Mucosa of descending colon (tissue), 3 donors: Measurements from ENCODE around the gene SCYGR3. TPM values are rescaled to one million over a fixed set of nuclear protein-coding genes. Genes with fewer than 3 reads are reported as not detected.

ENCODE experiments used
- ATAC-seq: fragments of 200-7000 bp; cut with Tn5 transposase; one replicate; pipeline ENCODE4 v1.9.1; 2020; ENCODE audit warnings: mild to moderate bottlenecking, moderate library complexity
- DNase-seq, 3 donors: peaks; one replicate each; pipeline ENCODE4 v3.0.0-alpha.2; 2020
- H3K36me3 ChIP-seq: fragments of 200-600 bp; one replicate; pipeline ENCODE4 v1.8.0; 2021; ENCODE audit warnings: low read depth, mild to moderate bottlenecking
- H3K4me1 ChIP-seq: fragments of 200-600 bp; one replicate; pipeline ENCODE4 v1.8.0; 2021; ENCODE audit warnings: low read depth, mild to moderate bottlenecking
- H3K4me3 ChIP-seq: fragments of 200-600 bp; one replicate; pipeline ENCODE4 v1.8.0; 2021; ENCODE audit warnings: mild to moderate bottlenecking
- H3K9me3 ChIP-seq: fragments of 200-600 bp; one replicate; pipeline ENCODE4 v1.8.0; 2021; ENCODE audit warnings: mild to moderate bottlenecking
- intact Hi-C, 2 donors: fragments of 100-400 bp; cut with DNase I in 1 of 2; cut with micrococcal nuclease in 1 of 2; formaldehyde crosslinking; loops; one replicate each; pipeline versions ENCODE4 v1.11.0 to v1.11.1; 2022; cut with DNase I, micrococcal nuclease
- total RNA-seq, 3 donors: library from RNA; stranded (reverse); fragmentation: NEBNext Ultra II Directional in 2 of 3; extraction: Animal tissue kit (Norgen Biotek cat#: 25700) in 2 of 3; gene quantifications; one replicate each; pipeline versions ENCODE4 v1.2.1 to v1.2.4, GENCODE V29; 2021 to 2023
- TF ChIP-seq, protein P1 (sequence below): fragments of 200-600 bp; IDR thresholded peaks from one replicate; pipeline ENCODE4 v1.8.0; 2022; ENCODE audit warnings: antibody characterized with exemption, mild to moderate bottlenecking
- donor health status: DM: no; HTN: no; CAD: no; lungs with moderate emphysema.
- donor health status: DM: no; HTN: no; CAD: no.
- donor health status: DM: no; HTN: yes; CAD: no.

SCYGR3 gene
- total RNA-seq, 3 donors from 2014 or later = not detected

- no peaks in the 10 kb centered on the region for H3K36me3 ChIP-seq
- TF ChIP-seq, protein P1, sequence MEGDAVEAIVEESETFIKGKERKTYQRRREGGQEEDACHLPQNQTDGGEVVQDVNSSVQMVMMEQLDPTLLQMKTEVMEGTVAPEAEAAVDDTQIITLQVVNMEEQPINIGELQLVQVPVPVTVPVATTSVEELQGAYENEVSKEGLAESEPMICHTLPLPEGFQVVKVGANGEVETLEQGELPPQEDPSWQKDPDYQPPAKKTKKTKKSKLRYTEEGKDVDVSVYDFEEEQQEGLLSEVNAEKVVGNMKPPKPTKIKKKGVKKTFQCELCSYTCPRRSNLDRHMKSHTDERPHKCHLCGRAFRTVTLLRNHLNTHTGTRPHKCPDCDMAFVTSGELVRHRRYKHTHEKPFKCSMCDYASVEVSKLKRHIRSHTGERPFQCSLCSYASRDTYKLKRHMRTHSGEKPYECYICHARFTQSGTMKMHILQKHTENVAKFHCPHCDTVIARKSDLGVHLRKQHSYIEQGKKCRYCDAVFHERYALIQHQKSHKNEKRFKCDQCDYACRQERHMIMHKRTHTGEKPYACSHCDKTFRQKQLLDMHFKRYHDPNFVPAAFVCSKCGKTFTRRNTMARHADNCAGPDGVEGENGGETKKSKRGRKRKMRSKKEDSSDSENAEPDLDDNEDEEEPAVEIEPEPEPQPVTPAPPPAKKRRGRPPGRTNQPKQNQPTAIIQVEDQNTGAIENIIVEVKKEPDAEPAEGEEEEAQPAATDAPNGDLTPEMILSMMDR = no peak
- intact Hi-C loops = no loop called here
- H3K4me1 ChIP-seq = no peaks in the 10 kb centered on the region
- H3K4me3 ChIP-seq = no peak overlapping the region
- H3K9me3 ChIP-seq = no peaks in the 10 kb centered on the region
- DNase-seq = peak in 1 of 3 donors; percentile 12
- peak; percentile 64 for ATAC-seq
Measured at GRCh38 chr2:227613272-227613660, 1.4 kb downstream of the SCYGR3 start.

DNA sequence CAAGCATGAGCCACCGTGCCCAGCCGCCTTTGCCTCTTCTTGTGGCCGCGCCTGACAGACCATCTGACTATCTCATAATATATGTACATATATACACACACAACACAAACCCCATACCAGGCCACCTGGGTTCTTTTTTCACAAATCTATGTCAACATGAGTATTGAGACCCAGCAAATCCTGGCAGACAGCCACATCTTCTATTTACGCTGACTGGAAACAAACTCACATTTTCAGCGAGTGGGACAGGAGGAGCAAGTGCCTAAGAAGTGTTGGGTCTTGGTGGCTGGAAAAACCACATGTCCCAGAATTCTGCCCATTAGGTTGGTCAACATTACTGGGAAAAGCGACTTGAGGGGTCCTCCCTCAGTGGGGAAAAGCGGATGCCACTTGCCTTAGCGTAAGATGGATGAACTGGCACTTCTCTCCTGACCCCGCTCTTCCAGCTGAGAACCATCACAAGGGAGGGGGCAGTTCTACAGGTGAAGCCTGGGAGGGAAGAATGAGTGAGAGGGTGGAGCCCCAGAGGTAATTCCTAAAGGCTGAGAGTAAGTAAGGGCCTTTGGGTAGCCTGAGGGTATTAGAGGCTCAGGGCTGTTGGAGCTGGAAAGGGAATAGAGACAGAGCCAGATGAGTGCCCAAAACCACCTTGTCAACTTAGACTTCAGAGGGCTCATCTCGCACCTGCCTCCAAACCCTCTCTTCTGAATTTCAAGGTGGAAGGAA lies 1.9 kb downstream of the SCYGR3 start:
- TF ChIP-seq, protein P1 = no peak
- Histone ChIP-seq H3K4me3 (no peak overlapping the region), H3K4me1 (no peaks in the 10 kb centered on the region), H3K9me3 (no peaks in the 10 kb centered on the region), H3K36me3 (no peaks in the 10 kb centered on the region)
- ATAC-seq = no peak
- intact Hi-C loops = no loop called here
- no peak for DNase-seq

GRCh38 chr2:227610123-227610522 lies 4.5 kb downstream of the SCYGR3 start:
- DNase-seq = no peak
- Histone ChIP-seq H3K4me1 (no peaks in the 10 kb centered on the region), H3K4me3 (no peak overlapping the region), H3K9me3 (no peaks in the 10 kb centered on the region), H3K36me3 (no peaks in the 10 kb centered on the region)
- ATAC-seq = no peak
- TF ChIP-seq, protein P1 = no peak
- intact Hi-C loops = no loop called here

GRCh38 chr2:227608561-227609338 lies 5.9 kb downstream of the SCYGR3 start:
- no peaks in the 10 kb centered on the region for H3K9me3 ChIP-seq
- H3K36me3 ChIP-seq = no peaks in the 10 kb centered on the region
- peak in 1 of 3 donors; percentile 19 for DNase-seq
- ATAC-seq = peak; percentile 43
- TF ChIP-seq, protein P1 = no peak
- intact Hi-C loops = no loop called here
- H3K4me3 ChIP-seq = no peak overlapping the region
- no peaks in the 10 kb centered on the region for H3K4me1 ChIP-seq

DNA sequence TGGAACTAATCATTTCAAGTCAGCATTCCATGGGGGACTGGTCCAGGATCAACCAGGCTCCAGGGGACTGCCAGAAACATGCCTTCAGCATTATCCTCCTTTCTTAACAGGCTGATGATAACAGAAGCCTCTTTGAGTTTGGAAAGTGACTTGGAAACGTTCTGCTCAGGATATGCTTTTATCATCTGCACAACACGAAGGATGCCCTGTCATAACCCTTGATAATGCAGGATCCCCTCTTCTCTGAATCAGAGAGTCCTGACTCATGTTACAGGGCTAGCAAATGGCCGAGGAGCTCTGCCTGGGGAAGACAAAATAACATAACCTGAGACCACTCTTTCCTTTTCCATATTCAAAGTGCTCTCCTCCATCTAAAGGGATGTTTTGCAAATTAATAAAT lies 6.7 kb downstream of the SCYGR3 start:
- peaks cover under 1% of the 10 kb centered on the region for H3K4me1 ChIP-seq
- DNase-seq (no peak), ATAC-seq (no peak)
- H3K36me3 ChIP-seq = no peaks in the 10 kb centered on the region
- H3K4me3 ChIP-seq = no peak overlapping the region
- intact Hi-C loops = no loop called here
- no peaks in the 10 kb centered on the region for H3K9me3 ChIP-seq
- TF ChIP-seq, protein P1 = no peak
